Cerebellar cortex (tissue), 1 donor: ENCODE data around the gene PHF21A.
"Not testable (repeated sequence)": the region's sequence is repeated elsewhere in the genome, so short reads cannot be mapped to it uniquely, and the experiment has no call there.

ENCODE experiments used
- DNase-seq: peaks from one replicate; pipeline ENCODE4 v3.0.0-alpha.2; 2015; ENCODE audit warnings: low spot score

PHF21A gene

DNA sequence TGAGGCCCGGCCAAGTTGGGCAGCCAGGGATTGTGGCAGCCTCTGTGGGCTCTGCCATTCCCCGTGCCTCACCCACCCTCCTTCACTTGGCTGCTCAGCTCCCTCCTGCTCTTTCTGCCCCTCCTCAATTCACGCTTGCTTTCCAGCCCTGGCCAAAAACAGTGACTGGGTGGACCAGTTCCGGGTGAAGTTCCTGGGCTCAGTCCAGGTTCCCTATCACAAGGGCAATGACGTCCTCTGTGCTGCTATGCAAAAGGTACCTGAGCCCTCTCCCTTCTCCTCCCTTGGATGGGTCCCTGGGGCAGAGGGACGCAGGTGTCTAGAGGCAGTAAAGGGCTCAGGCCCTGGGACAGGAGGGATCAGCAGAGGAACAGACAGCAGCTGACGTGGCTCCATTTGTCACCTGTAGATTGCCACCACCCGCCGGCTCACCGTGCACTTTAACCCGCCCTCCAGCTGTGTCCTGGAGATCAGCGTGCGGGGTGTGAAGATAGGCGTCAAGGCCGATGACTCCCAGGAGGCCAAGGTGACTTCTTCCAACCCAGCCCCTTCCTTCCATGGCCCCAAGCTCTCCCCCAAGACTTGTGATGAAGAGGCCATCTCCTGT is 216.8 kb downstream of the PHF21A start:
- DNase-seq, result no peak

GRCh38 chr11:45902452-45903380 is 218.5 kb downstream of the PHF21A start:
- DNase-seq, result no peak

DNA sequence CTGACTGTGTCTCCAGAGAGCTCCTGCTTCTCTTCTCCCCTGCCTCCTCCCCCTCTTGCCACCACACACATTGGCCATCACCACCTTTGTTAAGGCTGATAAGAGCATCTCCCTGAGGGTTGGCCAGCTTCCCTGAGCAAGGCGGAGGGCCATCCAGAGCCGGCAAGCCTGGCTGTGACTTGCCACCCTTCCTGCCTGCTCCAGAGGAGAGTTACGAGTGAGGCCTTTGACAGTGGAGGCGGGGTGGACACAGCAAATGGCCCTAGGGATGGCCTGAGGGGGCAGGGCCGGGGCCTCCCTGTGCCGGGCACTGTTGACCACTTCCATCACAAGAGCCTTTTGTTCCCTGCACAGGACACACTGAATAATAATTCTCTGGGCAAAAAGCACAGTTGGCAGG is 219.6 kb downstream of the PHF21A start:
- peak; percentile 49 for DNase-seq

DNA sequence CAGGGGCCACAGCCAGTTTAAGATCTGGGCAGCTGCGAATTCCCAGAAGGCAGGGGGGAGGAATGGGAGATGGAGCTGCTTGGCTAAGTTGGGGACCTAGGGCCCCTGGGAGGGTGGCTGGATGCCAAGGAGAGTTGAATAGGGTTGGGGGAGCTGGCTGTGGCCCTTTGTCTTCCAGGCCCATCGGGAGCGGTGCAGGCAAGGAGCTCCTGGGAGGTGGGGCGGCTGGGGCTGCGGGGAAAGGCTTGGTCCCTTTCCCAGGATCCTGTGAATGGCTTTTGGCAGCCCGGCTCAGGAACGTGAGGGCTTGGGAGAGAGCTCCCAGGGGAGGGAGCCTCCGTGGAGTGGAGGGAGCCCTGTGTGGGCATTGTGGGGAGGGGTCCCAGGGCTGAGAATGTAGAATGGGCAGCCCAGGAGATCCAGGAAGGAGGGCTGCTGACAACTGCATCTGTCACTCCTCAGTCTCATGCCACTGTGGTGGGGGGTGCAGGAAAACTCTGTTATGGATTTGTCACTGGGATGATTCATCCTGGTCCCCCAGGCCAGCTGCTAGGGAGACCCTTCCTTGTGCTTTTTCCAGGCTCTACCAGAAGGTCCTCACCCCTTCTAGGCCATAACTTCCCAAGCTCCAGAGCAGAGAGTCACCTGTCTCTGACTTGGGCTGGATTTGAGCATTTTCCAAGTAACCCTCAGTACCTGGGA is 220.2 kb downstream of the PHF21A start:
- peak; percentile 48 for DNase-seq

- DNase-seq, result not testable (repeated sequence)
Measured at GRCh38 chr11:45900175-45900800, 221.0 kb downstream of the PHF21A start.

- DNase-seq, result peak; percentile 88
Measured at GRCh38 chr11:45899448-45900174, 221.6 kb downstream of the PHF21A start.

DNA sequence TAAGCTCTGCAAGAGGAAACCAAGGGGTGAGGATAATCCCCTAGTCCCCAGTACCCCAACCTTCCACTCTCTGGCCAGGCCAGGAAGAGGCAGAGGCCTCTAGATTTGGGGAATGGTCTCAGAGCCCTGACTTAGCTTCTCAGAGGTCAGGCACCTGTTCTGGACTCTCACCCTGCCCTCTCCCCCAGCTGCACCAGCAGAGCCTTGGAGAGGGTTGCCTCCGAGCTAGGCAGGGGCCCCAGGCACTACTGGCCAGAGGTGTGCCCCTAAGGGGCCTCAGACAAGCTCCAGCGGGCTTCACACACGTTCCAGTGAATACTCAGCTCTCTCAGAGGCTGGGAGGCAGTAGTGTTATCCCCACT is 222.2 kb downstream of the PHF21A start:
- DNase-seq, result no peak

DNA sequence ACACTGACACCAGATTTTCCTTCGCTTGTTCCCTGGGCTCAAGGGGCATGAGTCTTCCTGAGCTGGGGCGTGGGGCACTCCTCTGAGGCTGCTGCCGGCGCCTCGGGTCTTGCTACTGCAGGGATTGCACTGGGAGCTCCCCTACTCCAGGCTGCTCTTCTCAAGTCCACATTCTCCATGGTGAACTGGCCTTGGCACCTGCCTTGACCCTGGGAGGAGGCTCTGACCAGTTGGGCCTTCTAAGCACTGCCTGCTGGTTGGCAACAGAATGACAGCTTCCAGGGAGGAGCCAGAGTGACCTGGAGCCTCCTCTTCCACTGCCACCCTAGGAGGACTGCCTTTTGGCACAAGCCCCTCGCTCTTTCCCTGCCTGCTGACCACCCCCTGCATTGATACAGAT is 223.7 kb downstream of the PHF21A start:
- DNase-seq, result no peak

DNA sequence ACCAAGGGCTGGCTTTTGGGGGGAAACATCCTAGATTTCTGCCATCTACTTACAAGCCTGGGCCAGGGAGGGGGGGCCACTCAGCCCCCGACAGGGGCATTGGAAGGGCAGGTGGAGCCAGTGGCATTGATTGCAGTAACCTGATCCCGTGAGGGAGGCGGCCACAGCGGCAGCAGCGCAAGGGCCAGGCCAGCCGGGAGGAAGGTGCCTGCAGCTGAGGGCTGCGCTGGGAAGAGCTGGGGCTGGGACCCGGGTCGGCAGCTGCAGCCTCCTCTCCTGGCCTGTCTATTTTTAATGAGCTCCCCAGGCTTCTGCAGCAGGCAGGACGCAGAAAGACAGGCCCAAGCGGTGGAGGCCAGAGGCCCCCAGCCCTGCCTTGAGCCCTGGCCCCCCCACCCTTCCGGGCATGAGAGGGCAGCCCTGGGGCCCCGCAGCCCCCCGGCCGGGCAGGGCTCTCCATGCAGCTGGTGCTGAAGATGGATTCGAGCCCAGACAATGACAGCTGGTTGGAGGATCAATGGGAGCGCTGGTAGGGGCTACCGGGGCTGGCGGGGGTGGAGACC is 224.8 kb downstream of the PHF21A start:
- DNase-seq, result no peak

DNA sequence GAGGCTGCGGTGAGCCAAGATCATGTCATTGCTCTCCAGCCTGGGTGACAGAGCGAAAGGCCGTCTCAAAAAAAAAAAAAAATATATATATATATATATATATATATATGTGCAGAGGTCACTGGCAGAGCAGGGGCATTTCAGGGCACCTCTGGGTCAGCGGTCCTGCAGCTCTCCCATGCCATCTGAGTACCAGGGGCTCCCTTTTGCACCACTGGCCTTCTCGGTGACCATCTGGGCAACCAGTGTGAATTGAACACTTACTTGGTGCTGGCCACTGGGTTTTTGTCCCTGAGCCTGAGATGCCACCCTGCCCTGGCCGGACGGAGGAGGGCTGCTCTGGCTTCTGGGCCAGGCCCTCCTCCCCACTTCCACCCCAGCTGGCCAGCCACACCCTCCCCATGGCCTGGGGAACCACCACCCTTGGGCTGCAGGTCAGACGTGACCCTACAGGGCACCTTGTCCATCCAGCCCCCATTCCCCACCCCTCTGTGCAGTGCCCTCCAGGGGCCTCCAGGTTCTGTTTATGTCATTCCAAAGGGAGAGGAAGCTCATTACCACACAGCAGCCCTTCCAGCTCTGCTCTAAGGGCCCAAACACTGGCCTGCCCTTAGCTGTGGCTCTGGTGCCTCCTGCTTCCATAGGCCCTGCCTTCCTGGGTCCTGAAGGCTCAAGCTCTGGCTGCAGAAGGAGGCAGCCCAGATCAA is 225.5 kb downstream of the PHF21A start:
- DNase-seq, result no peak

- DNase-seq, result peak; percentile 43
Measured at GRCh38 chr11:45894555-45895247, 226.6 kb downstream of the PHF21A start.

DNA sequence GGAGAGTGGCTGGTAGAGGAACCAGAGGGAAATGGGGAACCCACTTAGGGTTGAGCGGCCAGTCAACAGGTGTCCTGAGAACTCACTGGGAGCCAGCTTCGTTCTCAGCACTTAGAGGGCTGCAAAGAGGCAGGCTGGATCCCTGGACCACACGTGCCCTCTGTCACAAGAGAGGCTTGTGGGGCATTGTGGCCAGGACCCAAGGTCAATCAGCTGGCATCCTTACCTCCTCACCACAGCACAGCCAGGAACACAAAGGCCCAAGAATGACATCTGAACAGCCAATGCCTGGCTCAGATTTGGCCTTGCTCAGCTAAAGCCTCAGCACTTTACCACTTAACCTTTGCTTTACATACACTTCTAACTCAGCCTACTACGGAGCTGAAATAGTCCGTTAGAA is 228.4 kb downstream of the PHF21A start:
- DNase-seq, result no peak

GRCh38 chr11:45890886-45891550 is 230.2 kb downstream of the PHF21A start:
- peak; percentile 38 for DNase-seq

- DNase-seq, result no peak
Measured at GRCh38 chr11:45889966-45890365, 231.3 kb downstream of the PHF21A start.

GRCh38 chr11:45889555-45889954 is 231.7 kb downstream of the PHF21A start:
- DNase-seq, result no peak

- DNase-seq, result no peak
Measured at GRCh38 chr11:45887587-45887986, 233.7 kb downstream of the PHF21A start.

- no peak for DNase-seq
Measured at GRCh38 chr11:45886816-45887520, 234.3 kb downstream of the PHF21A start.

- peak; percentile 43 for DNase-seq
Measured at GRCh38 chr11:45885921-45886721, 235.1 kb downstream of the PHF21A start.
